Measurements from ENCODE around the gene TOM1L2. TPM values are rescaled to one million over a fixed set of nuclear protein-coding genes. Genes with fewer than 3 reads are reported as not detected.
"Not testable (repeated sequence)": the region's sequence is repeated elsewhere in the genome, so short reads cannot be mapped to it uniquely, and the experiment has no call there.

TOM1L2 gene
- total and polyA plus RNA-seq, 2 experiments from 2014 or later: 21.5 to 29.6 TPM

GRCh38 chr17:17941015-17941414, 31.2 kb downstream of the TOM1L2 start:
- Histone ChIP-seq H3K79me2 (peaks cover 63% of the 10 kb centered on the region), H3K4me1 (ENCODE audit: insufficient read depth) (peaks cover 77% of the 10 kb centered on the region)
- 60% methylated on average over 5 of the region's 5 CpGs for WGBS (ENCODE audit: low lambda C conversion rate, missing lambda C conversion rate)

DNA sequence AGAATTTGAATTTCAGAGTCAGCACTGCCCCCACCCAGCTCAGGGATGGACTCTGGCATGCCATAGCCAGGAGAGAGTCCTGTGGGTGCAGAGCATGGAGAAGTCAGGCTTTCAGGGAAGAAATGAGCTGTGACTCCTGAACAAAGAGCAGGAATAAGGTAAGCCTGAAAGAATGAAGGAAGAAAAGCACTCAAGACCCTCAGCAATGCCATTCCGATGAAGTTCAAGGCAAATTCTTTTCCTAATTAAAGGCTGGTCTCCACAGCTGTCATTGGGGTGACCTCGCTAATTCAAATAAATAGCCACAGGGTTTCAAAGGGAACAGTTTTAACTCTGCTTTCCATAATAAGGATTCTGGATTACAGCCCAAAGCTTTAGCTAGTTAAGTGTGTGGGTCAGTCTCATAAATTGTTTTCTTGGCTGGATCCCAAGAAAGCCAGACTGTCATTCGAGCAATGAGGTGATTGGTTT, 31.7 kb downstream of the TOM1L2 start:
- H3K36me3 ChIP-seq (replicated peaks; ENCODE audit: insufficient read depth, low read depth): no peaks in the 10 kb centered on the region
- no peak overlapping the region for H3K4me3 ChIP-seq
- H3K79me2 ChIP-seq: peaks cover 59% of the 10 kb centered on the region
- H2AFZ ChIP-seq: no peak overlapping the region
- H3K9me3 ChIP-seq (ENCODE audit: low read depth): no peaks in the 10 kb centered on the region
- no peaks in the 10 kb centered on the region for H4K20me1 ChIP-seq (ENCODE audit: insufficient read depth, poor library complexity, severe bottlenecking)
- H3K4me1 ChIP-seq (ENCODE audit: insufficient read depth): peaks cover 74% of the 10 kb centered on the region
- H3K27me3 ChIP-seq: no peaks in the 10 kb centered on the region
- DNase-seq (ENCODE audit: low spot score): no peak
- 39% methylated on average over 3 of the region's 3 CpGs for WGBS (ENCODE audit: low lambda C conversion rate, missing lambda C conversion rate)
- TF ChIP-seq CTCF (IDR thresholded peaks at IDR 0.05; ENCODE audit: poor library complexity): no peak
- no peak for TF ChIP-seq EZH2phosphoT487 (IDR thresholded peaks at IDR 0.05; ENCODE audit: low read depth, severe bottlenecking, unreplicated experiment)
- no peak for TF ChIP-seq EZH2 (IDR thresholded peaks at IDR 0.05; ENCODE audit: borderline replicate concordance)
- H3K9me2 ChIP-seq (replicated peaks; ENCODE audit: insufficient read depth): no peaks in the 10 kb centered on the region
- peak overlapping the region; percentile 41 for H3K27ac ChIP-seq
- peak overlapping the region; percentile 24 for H3K4me2 ChIP-seq

More at GRCh38 chr17:17941015-17941414, 31.2 kb downstream of the TOM1L2 start:
- DNase-seq (ENCODE audit: low spot score): no peak
- TF ChIP-seq EZH2 (IDR thresholded peaks at IDR 0.05; ENCODE audit: borderline replicate concordance) (no peak), EZH2phosphoT487 (IDR thresholded peaks at IDR 0.05; ENCODE audit: low read depth, severe bottlenecking, unreplicated experiment) (no peak), CTCF (IDR thresholded peaks at IDR 0.05; ENCODE audit: poor library complexity) (no peak)
- peak overlapping the region; percentile 41 for H3K27ac ChIP-seq
- no peak overlapping the region for H2AFZ ChIP-seq
- H4K20me1 ChIP-seq (ENCODE audit: insufficient read depth, poor library complexity, severe bottlenecking): no peaks in the 10 kb centered on the region
- no peak overlapping the region for H3K4me3 ChIP-seq
- H3K4me2 ChIP-seq: no peak overlapping the region
- no peaks in the 10 kb centered on the region for H3K9me3 ChIP-seq (ENCODE audit: low read depth)
- H3K9me2 ChIP-seq (replicated peaks; ENCODE audit: insufficient read depth): no peaks in the 10 kb centered on the region
- H3K36me3 ChIP-seq (replicated peaks; ENCODE audit: insufficient read depth, low read depth): no peaks in the 10 kb centered on the region
- H3K27me3 ChIP-seq: no peaks in the 10 kb centered on the region

GRCh38 chr17:17939941-17940340, 32.3 kb downstream of the TOM1L2 start:
- not testable (repeated sequence) for H3K4me3 ChIP-seq; H3K9me3 ChIP-seq (ENCODE audit: low read depth); H3K27me3 ChIP-seq; H3K9me2 ChIP-seq (replicated peaks; ENCODE audit: insufficient read depth); H3K36me3 ChIP-seq (replicated peaks; ENCODE audit: insufficient read depth, low read depth); DNase-seq (ENCODE audit: low spot score); H2AFZ ChIP-seq; H4K20me1 ChIP-seq (ENCODE audit: insufficient read depth, poor library complexity, severe bottlenecking); H3K4me2 ChIP-seq
- 94% methylated on average over 7 of the region's 7 CpGs for WGBS (ENCODE audit: low lambda C conversion rate, missing lambda C conversion rate)
- H3K4me1 ChIP-seq (ENCODE audit: insufficient read depth): peaks cover 74% of the 10 kb centered on the region
- peaks cover 59% of the 10 kb centered on the region for H3K79me2 ChIP-seq
- H3K27ac ChIP-seq: peak overlapping the region; percentile 16

GRCh38 chr17:17938388-17939107, 33.7 kb downstream of the TOM1L2 start:
- H3K27me3 ChIP-seq: no peaks in the 10 kb centered on the region
- no peaks in the 10 kb centered on the region for H3K9me2 ChIP-seq (replicated peaks; ENCODE audit: insufficient read depth)
- 79% methylated on average over 8 of the region's 8 CpGs for whole genome bisulfite sequencing (ENCODE audit: low lambda C conversion rate, missing lambda C conversion rate)
- no peak for DNase-seq (ENCODE audit: low spot score)
- peaks cover 63% of the 10 kb centered on the region for H3K79me2 ChIP-seq
- H3K4me1 ChIP-seq (ENCODE audit: insufficient read depth): peaks cover 62% of the 10 kb centered on the region
- no peak overlapping the region for H2AFZ ChIP-seq
- no peak overlapping the region for H3K4me3 ChIP-seq
- no peaks in the 10 kb centered on the region for H3K36me3 ChIP-seq (replicated peaks; ENCODE audit: insufficient read depth, low read depth)
- H3K4me2 ChIP-seq: no peak overlapping the region
- H3K9me3 ChIP-seq (ENCODE audit: low read depth): no peaks in the 10 kb centered on the region
- peak overlapping the region; percentile 14 for H3K27ac ChIP-seq
- no peaks in the 10 kb centered on the region for H4K20me1 ChIP-seq (ENCODE audit: insufficient read depth, poor library complexity, severe bottlenecking)
- no peak for TF ChIP-seq EZH2 (IDR thresholded peaks at IDR 0.05; ENCODE audit: borderline replicate concordance)
- no peak for TF ChIP-seq EZH2phosphoT487 (IDR thresholded peaks at IDR 0.05; ENCODE audit: low read depth, severe bottlenecking, unreplicated experiment)
- no peak for TF ChIP-seq CTCF (IDR thresholded peaks at IDR 0.05; ENCODE audit: poor library complexity)
